GM12801 (cell line): Measurements from ENCODE around the gene ADGRD1.

Source experiments
- TF ChIP-seq, protein P1 (sequence below): IDR thresholded peaks from one replicate; pipeline ENCODE4 v1.5.1; 2011; ENCODE audit warnings: control low read depth; ENCODE audit not compliant: insufficient read length; ENCODE audit errors: extremely low read depth

Gene ADGRD1

DNA sequence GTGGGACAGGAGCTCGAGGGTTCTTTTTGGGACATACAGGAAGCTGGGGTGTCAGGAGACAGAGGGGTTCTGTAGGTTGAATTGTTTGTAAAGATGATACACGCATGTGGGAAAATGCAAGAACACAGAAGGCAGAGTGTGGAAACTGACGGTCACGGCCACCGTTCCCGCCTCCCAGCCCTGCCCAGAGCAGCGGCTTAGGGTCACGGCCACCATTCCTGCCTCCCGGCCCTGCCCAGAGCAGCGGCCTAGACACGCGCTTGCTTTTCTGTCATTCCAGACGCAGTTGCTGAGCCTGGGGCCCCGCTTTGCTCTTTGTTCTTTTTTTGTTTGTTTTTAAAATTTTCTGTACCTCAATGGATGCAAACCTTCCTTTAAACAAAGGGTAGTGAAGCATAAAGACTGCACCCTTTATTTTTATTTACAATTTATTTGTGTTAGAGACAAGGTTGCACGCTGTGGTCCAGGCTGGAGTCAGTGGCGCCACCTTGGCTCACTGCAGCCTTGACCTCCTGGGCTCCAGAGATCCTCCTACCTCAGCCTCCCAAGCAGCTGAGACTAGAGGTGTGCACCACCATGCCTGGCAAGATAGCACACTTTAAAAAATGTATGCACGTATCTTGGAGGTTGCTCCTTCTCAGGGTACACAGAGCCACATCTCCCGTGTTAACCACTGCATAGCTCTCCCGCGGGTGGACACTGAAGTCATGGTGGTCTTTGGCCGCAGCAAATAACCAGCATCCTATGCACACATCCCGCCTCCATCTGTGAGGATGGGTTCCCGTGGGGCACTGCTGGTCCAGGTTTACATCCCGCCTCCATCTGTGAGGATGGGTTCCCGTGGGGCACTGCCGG lies 142.3 kb downstream of the ADGRD1 start:
- TF ChIP-seq, protein P1, sequence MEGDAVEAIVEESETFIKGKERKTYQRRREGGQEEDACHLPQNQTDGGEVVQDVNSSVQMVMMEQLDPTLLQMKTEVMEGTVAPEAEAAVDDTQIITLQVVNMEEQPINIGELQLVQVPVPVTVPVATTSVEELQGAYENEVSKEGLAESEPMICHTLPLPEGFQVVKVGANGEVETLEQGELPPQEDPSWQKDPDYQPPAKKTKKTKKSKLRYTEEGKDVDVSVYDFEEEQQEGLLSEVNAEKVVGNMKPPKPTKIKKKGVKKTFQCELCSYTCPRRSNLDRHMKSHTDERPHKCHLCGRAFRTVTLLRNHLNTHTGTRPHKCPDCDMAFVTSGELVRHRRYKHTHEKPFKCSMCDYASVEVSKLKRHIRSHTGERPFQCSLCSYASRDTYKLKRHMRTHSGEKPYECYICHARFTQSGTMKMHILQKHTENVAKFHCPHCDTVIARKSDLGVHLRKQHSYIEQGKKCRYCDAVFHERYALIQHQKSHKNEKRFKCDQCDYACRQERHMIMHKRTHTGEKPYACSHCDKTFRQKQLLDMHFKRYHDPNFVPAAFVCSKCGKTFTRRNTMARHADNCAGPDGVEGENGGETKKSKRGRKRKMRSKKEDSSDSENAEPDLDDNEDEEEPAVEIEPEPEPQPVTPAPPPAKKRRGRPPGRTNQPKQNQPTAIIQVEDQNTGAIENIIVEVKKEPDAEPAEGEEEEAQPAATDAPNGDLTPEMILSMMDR = no peak

- TF ChIP-seq, protein P1 = no peak
Observed at GRCh38 chr12:131096681-131097181, 143.0 kb downstream of the ADGRD1 start.

- TF ChIP-seq, protein P1 = no peak
Observed at GRCh38 chr12:131097202-131098177, 143.8 kb downstream of the ADGRD1 start.

DNA sequence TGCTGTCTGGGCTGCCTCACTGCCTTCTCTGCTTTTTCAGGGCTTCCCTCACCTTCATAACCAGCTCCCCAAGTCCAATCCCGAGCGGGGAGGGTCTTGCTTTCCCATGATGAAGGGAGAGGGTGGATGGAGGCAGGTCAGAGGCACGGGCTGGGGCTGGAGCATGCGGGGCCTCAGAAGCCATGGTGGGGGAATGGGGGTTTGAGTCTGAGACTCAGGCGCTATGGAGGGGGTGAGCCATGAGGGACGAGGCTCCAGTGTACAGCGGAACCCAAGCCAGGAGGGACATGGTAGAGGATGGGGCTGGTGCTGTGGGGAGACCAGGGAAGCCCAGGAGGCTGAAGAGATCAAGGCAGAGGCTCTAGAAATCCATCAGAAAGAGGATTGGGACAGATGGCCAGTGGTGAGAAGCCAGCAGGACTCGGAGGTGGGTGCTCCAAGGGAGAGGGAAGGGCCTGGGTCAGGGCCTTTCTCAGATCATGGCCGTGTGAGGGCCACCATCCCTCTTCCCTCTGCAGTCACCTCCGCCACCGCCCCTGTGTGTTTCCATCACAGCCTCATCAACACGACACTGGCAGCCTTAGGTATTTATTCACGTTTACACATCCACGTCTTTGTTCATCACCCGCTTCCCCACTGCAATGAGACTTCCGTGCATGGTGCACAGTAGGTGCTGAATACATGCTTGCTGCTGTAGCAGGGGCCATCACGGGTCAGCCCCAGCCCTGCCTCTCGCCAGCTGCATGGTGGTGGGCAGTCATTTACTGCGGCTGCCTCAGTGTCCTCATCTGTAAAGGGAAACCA lies 144.7 kb downstream of the ADGRD1 start:
- TF ChIP-seq, protein P1 = no peak

DNA sequence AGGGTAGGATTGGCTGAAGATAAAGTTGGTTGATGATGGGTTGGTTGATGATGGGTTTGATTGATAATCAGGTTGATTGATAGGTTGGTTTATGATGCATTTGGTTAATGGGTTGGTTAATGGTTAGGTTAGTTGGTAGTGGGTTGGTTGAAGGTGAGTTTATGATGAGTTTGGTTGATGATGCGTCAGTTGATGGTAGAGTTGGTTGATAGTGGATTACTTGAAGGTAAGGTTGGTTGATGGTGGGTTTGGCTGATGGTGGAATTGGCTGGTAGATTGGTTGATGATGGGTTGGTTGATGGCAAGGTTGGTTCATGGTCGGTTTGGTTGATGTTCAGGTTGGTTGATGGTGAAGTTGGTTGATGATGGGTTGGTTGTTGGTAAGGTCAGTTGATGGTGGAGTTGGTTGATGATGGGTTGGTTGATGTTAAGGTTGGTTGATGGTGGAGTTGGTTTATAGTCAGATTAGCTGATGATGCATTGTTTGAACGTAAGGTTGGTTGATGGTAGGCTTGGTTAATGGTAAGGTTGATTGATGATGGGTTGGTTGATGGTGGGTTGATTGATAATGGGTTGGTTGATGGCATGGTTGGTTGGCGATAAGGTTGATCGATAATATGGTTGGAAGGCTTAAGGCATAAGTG lies 146.4 kb downstream of the ADGRD1 start:
- TF ChIP-seq, protein P1 = no peak

- TF ChIP-seq, protein P1 = no peak
Observed at GRCh38 chr12:131101006-131101405, 147.3 kb downstream of the ADGRD1 start.
